GM19395 (cell line): ENCODE data around the gene CTU1.

ENCODE experiments used
- ATAC-seq: cut with Tn5 transposase; IDR thresholded peaks from one replicate; pipeline ENCODE4 v1.9.1; 2021; ENCODE audit warnings: mild to moderate bottlenecking, moderate library complexity; ENCODE audit not compliant: unreplicated experiment

CTU1 gene

GRCh38 chr19:51084505-51084904 lies 23.7 kb downstream of the CTU1 start:
- ATAC-seq, result no peak

- no peak for ATAC-seq
Measured at GRCh38 chr19:51083783-51084182, 24.4 kb downstream of the CTU1 start.

GRCh38 chr19:51083181-51083580 lies 25.0 kb downstream of the CTU1 start:
- no peak for ATAC-seq

- ATAC-seq, result no peak
Measured at GRCh38 chr19:51082611-51083010, 25.6 kb downstream of the CTU1 start, which contains the start of gene KLK14. KLK14 (minus strand) TSS chr19:51082887; CDS start chr19:51082614, 273 bp downstream.

- no peak for ATAC-seq
Measured at GRCh38 chr19:51081476-51081875, 26.7 kb downstream of the CTU1 start.

GRCh38 chr19:51079481-51080110 lies 28.6 kb downstream of the CTU1 start:
- no peak for ATAC-seq

- ATAC-seq, result no peak
Measured at GRCh38 chr19:51078731-51079130, 29.5 kb downstream of the CTU1 start.

GRCh38 chr19:51078104-51078503 lies 30.1 kb downstream of the CTU1 start:
- ATAC-seq, result no peak

GRCh38 chr19:51076631-51077213 lies 31.5 kb downstream of the CTU1 start:
- no peak for ATAC-seq

- no peak for ATAC-seq
Measured at GRCh38 chr19:51075998-51076397, 32.2 kb downstream of the CTU1 start.

- no peak for ATAC-seq
Measured at GRCh38 chr19:51071095-51071405, 37.2 kb downstream of the CTU1 start.

GRCh38 chr19:51070334-51071094 lies 37.7 kb downstream of the CTU1 start:
- ATAC-seq, result no peak

GRCh38 chr19:51066393-51067186 lies 41.6 kb downstream of the CTU1 start:
- ATAC-seq, result no peak

GRCh38 chr19:51065221-51065960 lies 42.8 kb downstream of the CTU1 start:
- no peak for ATAC-seq

- ATAC-seq, result no peak
Measured at GRCh38 chr19:51064534-51065220, 43.5 kb downstream of the CTU1 start, which contains the start of gene KLK13. KLK13 (minus strand) TSS chr19:51065092; CDS start chr19:51065067, 25 bp downstream.

GRCh38 chr19:51063664-51064063 lies 44.5 kb downstream of the CTU1 start:
- ATAC-seq, result no peak

- ATAC-seq, result no peak
Measured at GRCh38 chr19:51060973-51061372, 47.2 kb downstream of the CTU1 start.

- ATAC-seq, result no peak
Measured at GRCh38 chr19:51060336-51060735, 47.9 kb downstream of the CTU1 start.

- ATAC-seq, result no peak
Measured at GRCh38 chr19:51059715-51060114, 48.5 kb downstream of the CTU1 start.

- no peak for ATAC-seq
Measured at GRCh38 chr19:51055866-51056265, 52.3 kb downstream of the CTU1 start.
